Gastroesophageal sphincter (tissue), 3 donors: ENCODE data around the gene LIMA1.

Experiments used
- POLR2A ChIP-seq, 2 donors: fragments of 450-650 bp; IDR thresholded peaks; one replicate each; pipeline ENCODE4 v1.6.1; 2017; ENCODE audit warnings: antibody characterized with exemption in 2 of 2, mild to moderate bottlenecking in 2 of 2, moderate library complexity in 1 of 2
- TF ChIP-seq, protein P1 (sequence below), 4 experiments: fragments of 200-600 bp in 2 of 4; fragments of 450-650 bp in 2 of 4; sonication (generic) in 1 of 4; IDR thresholded peaks; one replicate each; pipeline ENCODE4 v1.5.1; 2017 to 2019; ENCODE audit warnings: antibody characterized with exemption in 4 of 4, mild to moderate bottlenecking in 2 of 4, moderate library complexity in 2 of 4

DNA sequence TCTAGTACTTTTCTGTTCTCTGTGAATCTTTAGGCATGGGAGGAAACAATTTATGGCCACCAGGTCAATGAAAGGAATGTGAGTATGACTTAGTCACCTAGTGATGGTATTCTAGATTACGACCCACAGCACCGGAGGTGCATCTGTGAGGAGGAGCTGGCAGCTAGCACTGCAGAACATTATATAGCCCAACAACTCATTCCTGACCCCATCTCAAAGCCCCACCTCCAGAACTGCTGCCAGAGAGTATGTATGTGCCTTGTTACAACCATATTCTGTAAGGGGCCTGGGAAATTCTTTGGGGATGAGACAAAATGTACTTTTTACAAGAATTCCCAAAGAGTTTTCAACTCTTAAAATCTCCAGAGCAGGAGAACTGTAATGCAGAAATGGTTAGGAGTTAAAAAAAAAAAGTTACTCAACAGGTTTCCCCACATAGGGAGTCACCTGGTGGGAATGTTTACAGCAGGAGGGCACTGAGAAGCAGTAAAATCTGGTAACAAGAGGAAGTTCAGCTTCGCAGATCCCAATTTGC lies 81.3 kb downstream of the LIMA1 start:
- TF ChIP-seq, protein P1, sequence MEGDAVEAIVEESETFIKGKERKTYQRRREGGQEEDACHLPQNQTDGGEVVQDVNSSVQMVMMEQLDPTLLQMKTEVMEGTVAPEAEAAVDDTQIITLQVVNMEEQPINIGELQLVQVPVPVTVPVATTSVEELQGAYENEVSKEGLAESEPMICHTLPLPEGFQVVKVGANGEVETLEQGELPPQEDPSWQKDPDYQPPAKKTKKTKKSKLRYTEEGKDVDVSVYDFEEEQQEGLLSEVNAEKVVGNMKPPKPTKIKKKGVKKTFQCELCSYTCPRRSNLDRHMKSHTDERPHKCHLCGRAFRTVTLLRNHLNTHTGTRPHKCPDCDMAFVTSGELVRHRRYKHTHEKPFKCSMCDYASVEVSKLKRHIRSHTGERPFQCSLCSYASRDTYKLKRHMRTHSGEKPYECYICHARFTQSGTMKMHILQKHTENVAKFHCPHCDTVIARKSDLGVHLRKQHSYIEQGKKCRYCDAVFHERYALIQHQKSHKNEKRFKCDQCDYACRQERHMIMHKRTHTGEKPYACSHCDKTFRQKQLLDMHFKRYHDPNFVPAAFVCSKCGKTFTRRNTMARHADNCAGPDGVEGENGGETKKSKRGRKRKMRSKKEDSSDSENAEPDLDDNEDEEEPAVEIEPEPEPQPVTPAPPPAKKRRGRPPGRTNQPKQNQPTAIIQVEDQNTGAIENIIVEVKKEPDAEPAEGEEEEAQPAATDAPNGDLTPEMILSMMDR (IDR thresholded peaks at IDR 0.05): no peak
- no peak for TF ChIP-seq POLR2A (IDR thresholded peaks at IDR 0.05)
